GM12865 (cell line): Measurements from ENCODE around the gene COPS4.
"Not testable (repeated sequence)": the region's sequence is repeated elsewhere in the genome, so short reads cannot be mapped to it uniquely, and the experiment has no call there.

ENCODE experiments used
- DNase-seq: peaks from one replicate; pipeline ENCODE4 v3.0.0; 2010; ENCODE audit warnings: low read depth
- H3K4me3 ChIP-seq: 2 replicates; pipeline ENCODE4 v1.5.1; 2011; ENCODE audit warnings: mild to moderate bottlenecking, low read depth, low read length, control low read depth
- TF ChIP-seq, protein P1 (sequence below): IDR thresholded peaks from 2 replicates; pipeline ENCODE4 v1.5.1; 2011; ENCODE audit warnings: low read length, control low read depth, low read depth, inconsistent platforms; ENCODE audit not compliant: insufficient read depth; ENCODE audit errors: missing control alignments

Gene COPS4

DNA sequence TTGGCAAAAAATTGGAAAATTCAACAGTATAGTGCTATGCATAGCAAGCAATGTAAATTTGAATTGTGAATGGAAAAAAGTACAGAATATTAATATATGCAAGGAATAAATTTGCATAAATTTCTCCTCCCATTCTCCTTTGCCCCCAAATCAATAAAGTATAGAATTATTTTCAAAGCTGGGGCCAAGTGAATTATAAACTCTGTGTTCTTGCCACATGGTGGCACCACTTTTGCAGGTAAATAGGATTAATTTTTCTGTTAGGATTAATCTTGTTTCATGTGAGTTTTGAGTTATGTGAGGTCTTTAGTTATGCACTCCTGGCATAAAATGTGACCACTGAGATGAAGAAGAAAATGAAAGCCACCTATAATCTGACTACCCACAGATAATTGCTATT lies 19.9 kb downstream of the COPS4 start:
- no peak overlapping the region for H3K4me3 ChIP-seq
- TF ChIP-seq, protein P1, sequence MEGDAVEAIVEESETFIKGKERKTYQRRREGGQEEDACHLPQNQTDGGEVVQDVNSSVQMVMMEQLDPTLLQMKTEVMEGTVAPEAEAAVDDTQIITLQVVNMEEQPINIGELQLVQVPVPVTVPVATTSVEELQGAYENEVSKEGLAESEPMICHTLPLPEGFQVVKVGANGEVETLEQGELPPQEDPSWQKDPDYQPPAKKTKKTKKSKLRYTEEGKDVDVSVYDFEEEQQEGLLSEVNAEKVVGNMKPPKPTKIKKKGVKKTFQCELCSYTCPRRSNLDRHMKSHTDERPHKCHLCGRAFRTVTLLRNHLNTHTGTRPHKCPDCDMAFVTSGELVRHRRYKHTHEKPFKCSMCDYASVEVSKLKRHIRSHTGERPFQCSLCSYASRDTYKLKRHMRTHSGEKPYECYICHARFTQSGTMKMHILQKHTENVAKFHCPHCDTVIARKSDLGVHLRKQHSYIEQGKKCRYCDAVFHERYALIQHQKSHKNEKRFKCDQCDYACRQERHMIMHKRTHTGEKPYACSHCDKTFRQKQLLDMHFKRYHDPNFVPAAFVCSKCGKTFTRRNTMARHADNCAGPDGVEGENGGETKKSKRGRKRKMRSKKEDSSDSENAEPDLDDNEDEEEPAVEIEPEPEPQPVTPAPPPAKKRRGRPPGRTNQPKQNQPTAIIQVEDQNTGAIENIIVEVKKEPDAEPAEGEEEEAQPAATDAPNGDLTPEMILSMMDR, result peak; percentile 11
- DNase-seq, result peak; percentile 34

DNA sequence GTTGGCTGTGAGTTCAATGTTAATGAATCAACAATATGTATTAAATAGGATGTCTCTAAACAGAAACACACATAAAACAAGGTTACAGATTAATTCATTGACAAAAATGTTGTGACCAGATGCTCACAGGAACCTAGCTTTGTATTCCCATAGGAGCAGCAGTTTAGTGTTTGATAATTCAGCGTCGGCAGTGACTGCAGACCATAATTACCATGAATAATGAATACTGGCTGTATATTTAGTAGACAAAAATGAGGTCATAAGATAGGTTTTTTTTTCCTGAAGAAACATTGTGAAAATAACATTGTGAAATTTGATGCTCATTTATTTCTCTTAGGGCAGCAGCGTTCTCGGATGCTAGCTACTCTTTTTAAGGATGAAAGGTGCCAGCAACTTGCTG lies 27.8 kb downstream of the COPS4 start:
- TF ChIP-seq, protein P1, result no peak
- no peak overlapping the region for H3K4me3 ChIP-seq
- no peak for DNase-seq

DNA sequence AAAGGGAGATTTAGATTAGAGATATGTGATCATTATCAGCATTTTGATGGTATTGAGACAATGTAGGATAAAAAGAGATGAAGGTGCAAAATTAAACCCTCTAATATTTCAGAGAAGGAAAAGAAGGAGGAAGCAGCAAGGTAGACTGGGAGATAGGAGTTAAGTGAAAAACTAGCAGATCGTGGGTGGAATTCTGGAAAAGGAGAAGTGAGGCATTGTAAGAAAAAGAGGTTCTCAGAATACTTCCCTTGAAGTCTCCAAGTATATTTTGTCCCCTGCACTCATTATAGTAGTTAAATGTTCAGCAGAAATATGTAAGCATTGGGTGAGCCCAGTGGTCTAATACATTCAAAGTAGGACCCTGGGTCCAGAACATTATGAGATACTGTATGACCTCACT lies 30.3 kb downstream of the COPS4 start:
- TF ChIP-seq, protein P1, result no peak

DNA sequence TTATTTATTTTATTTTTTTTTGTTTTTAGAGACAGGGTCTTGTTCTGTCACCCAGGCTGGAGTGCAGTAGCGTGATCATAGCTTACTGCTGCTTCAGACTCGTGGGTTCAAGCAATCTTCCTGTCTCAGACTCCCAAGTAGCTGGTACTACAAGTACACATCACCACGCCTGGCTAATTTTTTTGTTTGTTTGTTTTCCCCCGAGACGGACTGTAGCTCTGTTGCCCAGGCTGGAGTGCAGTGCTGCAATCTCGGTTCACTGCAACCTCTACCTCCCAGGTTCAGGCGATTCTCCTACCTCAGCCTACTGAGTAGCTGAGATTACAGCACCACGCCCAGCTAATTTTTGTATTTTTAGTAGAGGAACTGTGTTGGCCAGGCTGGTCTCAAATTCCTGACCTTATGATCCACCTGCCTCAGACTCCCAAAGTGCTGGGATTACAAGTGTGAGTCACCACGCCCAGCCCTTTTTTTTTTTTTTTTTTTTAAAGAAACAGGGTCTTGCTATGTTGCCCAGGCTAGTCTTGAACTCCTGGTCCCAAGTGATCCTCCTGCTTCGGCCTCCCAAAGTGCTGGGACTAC lies 32.2 kb downstream of the COPS4 start:
- H3K4me3 ChIP-seq, result no peak overlapping the region
- DNase-seq, result no peak
- TF ChIP-seq, protein P1, result no peak

More for the DNA sequence above, 30.3 kb downstream of the COPS4 start:
- H3K4me3 ChIP-seq, result no peak overlapping the region
- no peak for DNase-seq

DNA sequence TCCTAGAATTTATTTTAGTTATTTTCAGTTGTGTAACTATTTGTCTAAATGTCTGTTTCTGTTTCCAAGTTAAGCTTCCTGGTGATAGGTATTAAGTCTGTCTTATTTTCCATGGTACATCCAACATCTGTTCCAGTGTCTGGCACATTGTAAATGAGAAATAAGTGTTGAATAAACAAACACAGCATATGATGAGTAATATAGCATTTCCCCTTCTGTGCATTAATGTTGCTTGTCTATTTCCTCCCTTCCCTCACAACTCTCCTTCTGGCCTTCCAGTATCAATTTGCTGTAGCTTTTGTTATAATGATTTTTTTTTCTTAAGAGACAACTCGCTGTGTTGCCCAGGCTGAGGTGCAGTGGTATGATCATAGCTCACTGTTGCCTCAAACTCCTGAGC lies 36.1 kb downstream of the COPS4 start:
- no peak overlapping the region for H3K4me3 ChIP-seq
- TF ChIP-seq, protein P1, result no peak
- no peak for DNase-seq

DNA sequence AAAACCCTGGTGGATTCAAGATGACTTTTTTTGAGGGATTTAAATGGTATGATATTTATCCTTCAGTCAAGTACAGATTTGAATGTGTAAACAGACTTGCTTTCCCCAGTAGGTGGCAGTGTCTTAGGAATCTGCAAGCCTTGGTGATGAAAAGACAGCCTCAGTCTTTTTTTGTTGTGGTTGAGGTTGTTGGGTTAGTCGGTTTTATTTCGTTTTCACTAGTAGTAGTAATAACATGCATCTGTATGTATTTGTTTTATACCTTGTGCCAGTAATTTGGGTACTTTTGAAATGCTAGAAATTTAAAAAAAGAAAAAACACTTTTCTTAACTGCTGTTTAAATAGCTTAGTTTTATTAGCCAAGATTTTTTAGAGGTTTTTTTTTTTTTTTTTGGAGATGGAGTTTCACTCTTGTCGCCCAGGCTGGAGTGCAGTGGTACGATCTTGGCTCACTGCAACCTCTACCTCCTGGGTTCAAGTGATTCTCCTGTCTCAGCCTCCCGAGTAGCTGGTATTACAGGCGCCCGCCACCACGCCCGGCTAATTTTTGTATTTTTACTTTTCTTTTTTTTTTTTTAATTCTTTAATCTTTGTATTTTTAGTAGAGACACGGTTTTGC lies 39.2 kb downstream of the COPS4 start:
- TF ChIP-seq, protein P1, result peak; percentile 69
- H3K4me3 ChIP-seq, result no peak overlapping the region
- peak; percentile 94 for DNase-seq

DNA sequence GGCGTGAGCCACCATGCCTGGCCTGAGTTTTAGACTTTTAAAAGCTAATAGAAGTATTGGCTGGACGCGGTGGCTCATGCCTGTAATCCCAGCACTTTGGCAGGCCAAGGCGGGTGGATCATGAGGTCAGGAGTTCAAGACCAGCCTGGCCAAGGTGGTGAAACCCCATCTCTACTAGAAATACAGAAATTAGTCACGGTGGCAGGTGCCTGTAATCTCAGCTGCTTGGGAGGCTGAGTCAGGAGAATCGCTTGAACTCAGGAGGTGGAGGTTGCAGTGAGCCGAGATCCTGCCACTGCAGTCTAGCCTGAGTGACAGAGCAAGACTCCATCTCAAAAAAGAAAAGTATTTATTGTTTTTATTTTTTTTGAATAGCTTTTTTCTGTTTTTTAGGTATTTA lies 39.8 kb downstream of the COPS4 start:
- peak; percentile 33 for DNase-seq
- H3K4me3 ChIP-seq, result not testable (repeated sequence)
